DMS114 treated with DMSO at 0.1 percent for 48 hours (cell line): ENCODE measurements around the gene APOF.
"Not testable (repeated sequence)": the region's sequence is repeated elsewhere in the genome, so short reads cannot be mapped to it uniquely, and the experiment has no call there.

Experiments used
- DNase-seq: peaks from one replicate; lab custom pipeline; 2025; ENCODE audit not compliant: unreplicated experiment; lab: John Stamatoyannopoulos, UW

Gene APOF

GRCh38 chr12:56374726-56375597, 12.3 kb upstream of the APOF start:
- DNase-seq = no peak

DNA sequence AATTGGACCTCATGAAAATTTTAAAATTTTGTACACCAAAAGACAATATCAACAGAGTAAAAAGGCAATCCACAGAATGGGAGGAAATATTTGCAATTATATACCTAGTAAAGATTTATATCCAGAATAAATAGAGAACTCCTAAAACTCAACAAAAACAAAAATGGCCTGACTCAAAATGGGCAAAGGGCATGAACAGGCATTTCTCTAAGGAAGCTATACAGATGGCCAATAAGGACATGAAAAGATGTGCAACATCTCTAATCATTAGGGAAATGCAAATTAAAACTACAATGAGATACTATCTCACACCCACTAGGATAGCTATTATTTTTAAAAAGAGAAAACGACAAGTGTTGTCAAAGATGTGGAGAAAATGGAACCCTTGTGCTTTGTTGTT, 10.9 kb upstream of the APOF start:
- no peak for DNase-seq

DNA sequence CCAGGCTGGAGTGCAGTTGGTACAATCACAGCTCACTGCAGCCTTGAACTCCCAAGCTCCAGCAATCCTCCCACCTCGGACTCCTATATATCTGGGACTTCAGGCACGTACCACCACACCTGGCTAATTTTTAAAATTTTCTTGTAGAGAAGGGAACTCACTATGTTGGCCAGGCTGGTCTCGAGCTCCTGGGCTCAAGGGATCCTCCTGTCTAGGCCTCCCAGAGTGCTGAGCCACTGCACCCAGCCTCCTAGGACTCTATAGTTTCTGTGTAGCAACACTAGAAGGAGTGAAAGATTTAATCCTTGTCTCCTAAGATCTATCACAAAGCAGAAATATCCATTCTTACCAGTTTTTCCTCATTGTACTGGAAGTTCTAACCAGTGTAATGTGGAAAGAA, 4.3 kb upstream of the APOF start:
- no peak for DNase-seq

- DNase-seq = no peak
These were observed 1.0 kb downstream of the APOF start for GRCh38 chr12:56361487-56362129.

- peak; percentile 99 for DNase-seq
These were observed 2.5 kb downstream of the APOF start, which contains the start of gene STAT2 for GRCh38 chr12:56359851-56360767. STAT2 (minus strand) TSS chr12:56360107; CDS start chr12:56356571, 3,536 bp downstream.

- DNase-seq = no peak
These were observed 3.7 kb downstream of the APOF start for GRCh38 chr12:56358836-56359532.

GRCh38 chr12:56351325-56351724, 11.3 kb downstream of the APOF start:
- no peak for DNase-seq

DNA sequence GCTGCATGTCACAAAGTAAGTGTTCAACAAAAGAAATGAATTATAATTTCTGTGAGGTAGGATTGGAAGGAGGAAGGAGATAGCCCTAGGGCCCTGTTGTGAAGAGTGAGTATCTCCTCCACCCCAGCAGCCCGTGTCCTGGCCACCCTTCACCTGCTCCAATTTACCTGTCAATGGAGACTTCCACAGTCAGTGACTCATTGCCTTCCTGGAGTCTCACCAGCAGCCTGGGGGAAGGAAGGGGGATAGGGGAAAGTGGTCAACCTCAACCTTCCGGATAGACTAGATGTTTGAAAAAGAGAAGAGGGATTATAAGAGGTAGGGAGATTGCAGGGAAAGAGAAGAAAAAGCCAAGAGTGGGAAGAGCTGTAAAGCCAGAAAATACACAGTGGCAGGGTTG, 12.0 kb downstream of the APOF start:
- no peak for DNase-seq

DNA sequence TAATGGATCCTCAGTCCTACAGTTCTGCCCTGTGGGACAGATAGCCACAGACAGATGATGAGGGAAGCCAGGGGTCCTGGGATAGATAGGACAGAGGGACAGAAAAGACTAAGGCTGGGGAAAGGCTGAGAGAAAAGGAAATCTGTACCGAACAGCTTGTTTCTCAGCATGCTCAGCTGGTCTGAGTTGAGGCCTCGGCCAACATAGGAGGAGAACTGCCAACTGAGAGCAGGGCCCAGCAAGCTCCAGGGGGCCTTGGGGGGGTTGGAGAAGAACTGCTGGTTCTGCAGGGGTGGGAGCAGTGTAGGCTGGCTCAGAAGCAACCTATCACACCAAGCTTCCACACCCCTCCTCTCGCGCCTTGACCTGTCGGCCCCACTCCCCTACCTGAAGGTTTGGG, 13.9 kb downstream of the APOF start:
- no peak for DNase-seq

DNA sequence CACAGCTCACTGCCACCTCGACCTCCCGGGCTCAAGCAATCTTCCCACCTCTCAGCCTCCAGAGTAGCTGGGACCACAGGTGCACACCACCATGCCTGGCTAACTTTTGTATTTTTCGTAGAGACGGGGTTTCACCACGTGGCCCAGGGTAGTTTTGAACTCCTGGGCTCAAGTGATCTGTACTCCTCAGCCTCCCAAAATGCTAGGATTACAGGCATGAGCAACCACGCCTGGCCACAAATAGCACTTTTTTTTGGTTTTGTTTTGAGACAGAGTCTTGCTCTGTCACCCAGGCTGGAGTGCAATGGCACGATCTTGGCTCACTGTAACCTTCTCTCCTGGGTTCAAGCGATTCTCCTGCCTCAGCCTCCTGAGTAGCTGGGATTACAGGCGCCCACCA, 15.4 kb downstream of the APOF start:
- DNase-seq = not testable (repeated sequence)

GRCh38 chr12:56346675-56347074, 16.0 kb downstream of the APOF start:
- DNase-seq = no peak

DNA sequence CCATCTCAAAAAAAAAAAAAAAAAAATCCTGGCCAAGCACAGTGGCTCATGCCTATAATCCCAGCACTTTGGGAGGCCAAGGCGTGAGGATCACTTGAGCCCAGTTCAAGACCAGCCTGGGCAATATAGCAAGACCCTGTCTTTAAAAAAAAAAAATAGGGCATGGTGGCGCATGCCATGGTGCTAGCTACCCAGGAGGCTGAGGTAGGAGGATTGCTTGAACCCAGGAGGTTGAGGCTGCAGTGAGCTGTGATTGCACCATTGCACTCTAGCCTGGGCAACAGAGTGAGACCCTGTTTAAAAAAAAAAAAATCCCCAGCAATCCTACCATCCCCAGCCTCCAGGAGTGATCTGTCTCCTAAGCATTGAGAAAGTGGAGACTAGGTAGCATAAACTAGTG, 20.4 kb downstream of the APOF start:
- DNase-seq = not testable (repeated sequence)

- no peak for DNase-seq
These were observed 21.0 kb downstream of the APOF start for GRCh38 chr12:56341616-56342015.

GRCh38 chr12:56339158-56339422, 23.6 kb downstream of the APOF start:
- DNase-seq = no peak

- DNase-seq = no peak
These were observed 24.1 kb downstream of the APOF start, which contains the start of gene IL23A for GRCh38 chr12:56338308-56339157. IL23A (plus strand) TSS chr12:56338884; CDS start chr12:56339045, 161 bp downstream.

DNA sequence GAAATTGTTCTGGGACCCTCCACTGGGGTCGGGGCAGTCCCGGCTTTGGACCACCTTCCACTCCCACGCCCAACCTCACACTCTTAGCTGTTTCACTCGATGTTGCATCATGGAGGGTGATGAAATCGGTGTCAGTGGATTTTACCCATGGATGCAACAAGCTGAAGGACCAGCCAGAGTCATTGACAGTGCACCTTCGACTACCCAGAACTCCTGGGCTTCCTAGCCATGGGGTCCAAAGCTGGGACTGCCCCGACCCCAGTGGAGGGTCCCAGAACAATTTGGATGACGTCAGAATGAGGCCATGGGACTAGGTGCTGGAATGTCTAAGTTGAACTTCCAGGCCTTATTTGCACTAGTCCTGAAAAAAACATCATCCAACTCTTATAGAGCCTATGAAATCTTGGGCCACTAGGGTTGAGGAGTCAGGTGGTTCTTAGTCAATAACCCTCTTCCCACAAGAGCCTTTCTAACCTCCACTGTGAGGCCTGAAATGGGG, 24.9 kb downstream of the APOF start:
- no peak for DNase-seq

- DNase-seq = no peak
These were observed 26.1 kb downstream of the APOF start for GRCh38 chr12:56336361-56337167.

- DNase-seq = not testable (repeated sequence)
These were observed 27.1 kb downstream of the APOF start for GRCh38 chr12:56335527-56335926.

- no peak for DNase-seq
These were observed 28.2 kb downstream of the APOF start for GRCh38 chr12:56334490-56334793.
